ENCODE data around the gene ERN1.

ERN1 gene

GRCh38 chr17:64001763-64002529 lies 128.0 kb downstream of the ERN1 start:
- DNase-seq = no peak

- DNase-seq = no peak
Observed at GRCh38 chr17:64001091-64001579, 128.8 kb downstream of the ERN1 start.

GRCh38 chr17:63999680-64000531 lies 130.0 kb downstream of the ERN1 start:
- no peak for DNase-seq

GRCh38 chr17:63998721-63999679 lies 130.9 kb downstream of the ERN1 start:
- DNase-seq = no peak

- no peak for DNase-seq
Observed at GRCh38 chr17:63998050-63998720, 131.8 kb downstream of the ERN1 start, which contains the start of gene PRR29. TSS of gene PRR29 (plus strand) at chr17:63998351. CDS start at chr17:63998365, 14 bp downstream.

GRCh38 chr17:63997341-63998048 lies 132.4 kb downstream of the ERN1 start:
- no peak for DNase-seq

- DNase-seq = no peak
Observed at GRCh38 chr17:63996430-63997182, 133.3 kb downstream of the ERN1 start.

GRCh38 chr17:63995626-63996025 lies 134.3 kb downstream of the ERN1 start:
- no peak for DNase-seq

GRCh38 chr17:63993368-63993985 lies 136.5 kb downstream of the ERN1 start:
- no peak for DNase-seq

- no peak for DNase-seq
Observed at GRCh38 chr17:63991611-63992010, 138.3 kb downstream of the ERN1 start.

- DNase-seq = no peak
Observed at GRCh38 chr17:63989622-63990345, 140.2 kb downstream of the ERN1 start.
